HEK293 (cell line): ENCODE measurements around the gene SLC8A1.

Experiments used
- CTCF ChIA-PET: fragments of 350-600 bp; formaldehyde crosslinking; extraction: SDS; loops from one replicate; lab custom pipeline; 2021; ENCODE audit warnings: antibody characterized with exemption; lab: Yijun Ruan, JAX
- POLR2A ChIA-PET: fragments of 300-600 bp; formaldehyde crosslinking; extraction: SDS; loops from one replicate; lab custom pipeline; 2020; ENCODE audit warnings: antibody characterized with exemption, inconsistent platforms; lab: Yijun Ruan, JAX
- H3K27ac ChIP-seq: fragments of 200-500 bp; sonication (Bioruptor generic); 2 replicates; pipeline ENCODE4 v1.5.1; 2014; ENCODE audit warnings: low read depth, low read length, control low read depth, inconsistent platforms; ENCODE audit errors: extremely low read depth
- H3K36me3 ChIP-seq, 2 experiments: fragments of 200-500 bp in 1 of 2; sonication (Bioruptor generic) in 1 of 2; 1 replicate in 1 of 2; 2 replicates in 1 of 2; pipeline ENCODE4 v1.5.1; 2014 to 2017; ENCODE audit warnings: inconsistent platforms in 2 of 2, low read length in 2 of 2; ENCODE audit not compliant: control insufficient read depth in 2 of 2, insufficient read depth in 1 of 2
- H3K4me1 ChIP-seq: fragments of 200-500 bp; sonication (Bioruptor generic); 2 replicates; pipeline ENCODE4 v1.5.1; 2014; ENCODE audit warnings: mild to moderate bottlenecking, low read length, inconsistent platforms; ENCODE audit not compliant: control insufficient read depth, insufficient read depth
- H3K4me3 ChIP-seq: 2 replicates; pipeline ENCODE4 v1.5.1; 2011; ENCODE audit warnings: low read depth, mild to moderate bottlenecking, control low read depth, low read length, moderate library complexity
- H3K9me3 ChIP-seq: fragments of 200-500 bp; sonication (Bioruptor generic); 2 replicates; pipeline ENCODE4 v1.5.1; 2014; ENCODE audit warnings: low read depth, low read length, inconsistent platforms; ENCODE audit not compliant: control insufficient read depth, insufficient read depth
- BCL11B ChIP-seq: fragments of 450-650 bp; formaldehyde crosslinking; IDR thresholded peaks from 2 replicates; pipeline ENCODE4 v1.5.1; 2016; ENCODE audit warnings: low read depth, missing biosample characterization, missing genetic modification characterization
- BCL6B ChIP-seq: fragments of 450-650 bp; formaldehyde crosslinking; IDR thresholded peaks from 2 replicates; pipeline ENCODE4 v1.5.1; 2017; ENCODE audit warnings: missing biosample characterization, missing genetic modification characterization
- IKZF3 ChIP-seq: fragments of 450-650 bp; IDR thresholded peaks from 2 replicates; pipeline ENCODE4 v1.5.0; 2018; ENCODE audit warnings: missing biosample characterization, mild to moderate bottlenecking, missing genetic modification characterization, moderate library complexity
- KLF9 ChIP-seq: fragments of 450-650 bp; formaldehyde crosslinking; IDR thresholded peaks from 2 replicates; pipeline ENCODE4 v1.5.1; 2016; ENCODE audit warnings: missing biosample characterization, missing genetic modification characterization, low read depth
- SP7 ChIP-seq: fragments of 450-650 bp; formaldehyde crosslinking; IDR thresholded peaks from 2 replicates; pipeline ENCODE4 v1.5.1; 2016; ENCODE audit warnings: missing biosample characterization, missing genetic modification characterization
- TRIM28 ChIP-seq: IDR thresholded peaks from 2 replicates; pipeline ENCODE4 v1.6.1; 2011; ENCODE audit warnings: low read length, control low read depth, borderline replicate concordance
- ZBTB21 ChIP-seq: fragments of 450-650 bp; formaldehyde crosslinking; IDR thresholded peaks from 2 replicates; pipeline ENCODE4 v1.5.1; 2017; ENCODE audit warnings: missing biosample characterization, missing genetic modification characterization
- ZIC2 ChIP-seq: fragments of 450-650 bp; formaldehyde crosslinking; IDR thresholded peaks from 2 replicates; pipeline ENCODE4 v1.5.1; 2016; ENCODE audit warnings: missing biosample characterization, missing genetic modification characterization
- ZNF133 ChIP-seq: fragments of 450-650 bp; formaldehyde crosslinking; IDR thresholded peaks from 2 replicates; pipeline ENCODE4 v1.5.1; 2016; ENCODE audit warnings: missing biosample characterization, missing genetic modification characterization
- ZNF140 ChIP-seq: fragments of 450-650 bp; formaldehyde crosslinking; IDR thresholded peaks from 2 replicates; pipeline ENCODE4 v1.5.1; 2016; ENCODE audit warnings: missing biosample characterization, missing genetic modification characterization
- ZNF175 ChIP-seq: fragments of 450-650 bp; formaldehyde crosslinking; IDR thresholded peaks from 2 replicates; pipeline ENCODE4 v1.5.1; 2016; ENCODE audit warnings: missing biosample characterization, missing genetic modification characterization
- ZNF18 ChIP-seq: fragments of 450-650 bp; formaldehyde crosslinking; IDR thresholded peaks from 2 replicates; pipeline ENCODE4 v1.5.1; 2016; ENCODE audit warnings: missing biosample characterization, missing genetic modification characterization
- ZNF184 ChIP-seq: fragments of 450-650 bp; IDR thresholded peaks from 2 replicates; pipeline ENCODE4 v1.5.1; 2018; ENCODE audit warnings: missing biosample characterization, mild to moderate bottlenecking, missing genetic modification characterization
- ZNF24 ChIP-seq: fragments of 450-650 bp; formaldehyde crosslinking; IDR thresholded peaks from 2 replicates; pipeline ENCODE4 v1.5.1; 2016; ENCODE audit warnings: missing biosample characterization, missing genetic modification characterization
- ZNF302 ChIP-seq: fragments of 450-650 bp; formaldehyde crosslinking; IDR thresholded peaks from 2 replicates; pipeline ENCODE4 v1.5.1; 2016; ENCODE audit warnings: missing biosample characterization, missing genetic modification characterization, low read depth
- ZNF335 ChIP-seq: fragments of 450-650 bp; formaldehyde crosslinking; conservative IDR thresholded peaks from 2 replicates; pipeline ENCODE4 v1.5.1; 2016; ENCODE audit warnings: missing biosample characterization, missing genetic modification characterization
- ZNF433 ChIP-seq: fragments of 450-650 bp; formaldehyde crosslinking; IDR thresholded peaks from 2 replicates; pipeline ENCODE4 v1.5.1; 2016; ENCODE audit warnings: missing biosample characterization, missing genetic modification characterization, low read depth
- ZNF501 ChIP-seq: fragments of 450-650 bp; formaldehyde crosslinking; IDR thresholded peaks from 2 replicates; pipeline ENCODE4 v1.5.1; 2016; ENCODE audit warnings: missing biosample characterization, missing genetic modification characterization
- ZNF510 ChIP-seq: fragments of 450-650 bp; formaldehyde crosslinking; IDR thresholded peaks from 2 replicates; pipeline ENCODE4 v1.5.1; 2018; ENCODE audit warnings: mild to moderate bottlenecking, missing genetic modification characterization, missing biosample characterization; ENCODE audit not compliant: insufficient replicate concordance
- ZNF544 ChIP-seq: fragments of 450-650 bp; formaldehyde crosslinking; IDR thresholded peaks from 2 replicates; pipeline ENCODE4 v1.5.0; 2017; ENCODE audit warnings: missing biosample characterization, missing genetic modification characterization
- ZNF555 ChIP-seq: fragments of 450-650 bp; formaldehyde crosslinking; conservative IDR thresholded peaks from 2 replicates; pipeline ENCODE4 v1.5.1; 2017; ENCODE audit warnings: missing biosample characterization, mild to moderate bottlenecking, missing genetic modification characterization, inconsistent platforms
- ZNF558 ChIP-seq: fragments of 450-650 bp; formaldehyde crosslinking; IDR thresholded peaks from 2 replicates; pipeline ENCODE4 v1.5.1; 2016; ENCODE audit warnings: missing biosample characterization, missing genetic modification characterization
- ZNF561 ChIP-seq: fragments of 450-650 bp; IDR thresholded peaks from 2 replicates; pipeline ENCODE4 v1.5.1; 2018; ENCODE audit warnings: missing biosample characterization, missing genetic modification characterization, borderline replicate concordance
- ZNF571 ChIP-seq: fragments of 450-650 bp; formaldehyde crosslinking; IDR thresholded peaks from 2 replicates; pipeline ENCODE4 v1.5.0; 2017; ENCODE audit warnings: missing biosample characterization, missing genetic modification characterization
- ZNF623 ChIP-seq: fragments of 450-650 bp; formaldehyde crosslinking; IDR thresholded peaks from 2 replicates; pipeline ENCODE4 v1.5.1; 2016; ENCODE audit warnings: missing biosample characterization, missing genetic modification characterization
- ZNF76 ChIP-seq: fragments of 450-650 bp; formaldehyde crosslinking; IDR thresholded peaks from 2 replicates; pipeline ENCODE4; 2016; ENCODE audit warnings: low read depth, missing biosample characterization, missing genetic modification characterization, borderline replicate concordance
- ZSCAN18 ChIP-seq: fragments of 450-650 bp; formaldehyde crosslinking; IDR thresholded peaks from 2 replicates; pipeline ENCODE4 v1.5.1; 2016; ENCODE audit warnings: missing biosample characterization, missing genetic modification characterization

The SLC8A1 gene

GRCh38 chr2:40432921-40433483 is 18.9 kb downstream of the SLC8A1 start:
- POLR2A ChIA-PET, result no interaction called here
- TF ChIP-seq ZBTB21 (no peak), BCL6B (no peak), ZNF555 (tag by site-specific recombination) (no peak), ZNF175 (no peak), IKZF3 (tag by site-specific recombination) (no peak), ZNF184 (tag by site-specific recombination) (no peak), ZNF133 (tag by site-specific recombination) (no peak), ZNF140 (tag by site-specific recombination) (no peak)

GRCh38 chr2:40431600-40431955 is 20.3 kb downstream of the SLC8A1 start:
- H3K4me1 ChIP-seq, result no peaks in the 10 kb centered on the region
- POLR2A ChIA-PET, result no interaction called here
- TF ChIP-seq ZNF623 (tag by site-specific recombination), result no peak
- no peak for TF ChIP-seq ZIC2 (tag by site-specific recombination)
- TF ChIP-seq ZNF571 (tag by site-specific recombination), result no peak
- no peak for TF ChIP-seq ZNF335 (tag by site-specific recombination)
- TF ChIP-seq ZNF544, result no peak
- no peak for TF ChIP-seq ZBTB21
- TF ChIP-seq SP7 (tag by site-specific recombination), result no peak
- no peak for TF ChIP-seq IKZF3 (tag by site-specific recombination)
- TF ChIP-seq BCL11B, result no peak
- TF ChIP-seq ZNF302 (tag by site-specific recombination), result no peak
- no peak for TF ChIP-seq ZNF501
- no peak for TF ChIP-seq TRIM28
- TF ChIP-seq ZNF24 (tag by site-specific recombination), result no peak
- TF ChIP-seq ZNF561 (tag by site-specific recombination), result no peak
- TF ChIP-seq, all 188 proteins: peak for 0
- H3K9me3 ChIP-seq, result no peaks in the 10 kb centered on the region
- no peak overlapping the region for H3K27ac ChIP-seq
- CTCF ChIA-PET, result no interaction called here
- no peak overlapping the region for H3K4me3 ChIP-seq
- H3K36me3 ChIP-seq, result no peaks in the 10 kb centered on the region

More at GRCh38 chr2:40432921-40433483, 18.9 kb downstream of the SLC8A1 start:
- Histone ChIP-seq H3K4me1 (no peaks in the 10 kb centered on the region), H3K4me3 (no peak overlapping the region), H3K27ac (no peak overlapping the region), H3K9me3 (no peaks in the 10 kb centered on the region), H3K36me3 (no peaks in the 10 kb centered on the region)
- CTCF ChIA-PET, result no interaction called here

GRCh38 chr2:40430776-40431599 is 20.9 kb downstream of the SLC8A1 start:
- CTCF ChIA-PET, result no interaction called here

More at GRCh38 chr2:40430776-40431599, 20.9 kb downstream of the SLC8A1 start:
- Histone ChIP-seq H3K36me3 (no peaks in the 10 kb centered on the region), H3K4me1 (no peaks in the 10 kb centered on the region), H3K4me3 (no peak overlapping the region), H3K9me3 (no peaks in the 10 kb centered on the region), H3K27ac (no peak overlapping the region)
- POLR2A ChIA-PET, result no interaction called here
- TF ChIP-seq ZNF510 (tag by site-specific recombination) (no peak), ZNF433 (tag by site-specific recombination) (no peak), ZSCAN18 (tag by site-specific recombination) (no peak), BCL11B (no peak), ZNF18 (tag by site-specific recombination) (no peak), ZNF76 (tag by site-specific recombination) (no peak), ZNF558 (tag by site-specific recombination) (no peak), KLF9 (tag by site-specific recombination) (no peak)
